NCI-H1417 (cell line): ENCODE measurements around the gene RUNX1.

Source experiments
- DNase-seq, 3 experiments: peaks; one replicate each; lab custom pipeline; 2025; lab: John Stamatoyannopoulos, UW

RUNX1 gene

GRCh38 chr21:34880401-34880800, 168.7 kb downstream of the RUNX1 start:
- peak in 1 of 3 experiments; percentile 35 for DNase-seq

- peak in 1 of 3 experiments; percentile 95 for DNase-seq
These were observed 170.2 kb downstream of the RUNX1 start for GRCh38 chr21:34878940-34879339.

GRCh38 chr21:34878501-34878900, 170.6 kb downstream of the RUNX1 start:
- peak; percentile 51 to 95 (median 78) for DNase-seq

GRCh38 chr21:34877485-34878128, 171.5 kb downstream of the RUNX1 start:
- DNase-seq: no peak

GRCh38 chr21:34875830-34876229, 173.3 kb downstream of the RUNX1 start:
- no peak for DNase-seq

- DNase-seq: no peak
These were observed 174.2 kb downstream of the RUNX1 start for GRCh38 chr21:34874684-34875513.

- no peak for DNase-seq
These were observed 177.8 kb downstream of the RUNX1 start for GRCh38 chr21:34871026-34871908.

GRCh38 chr21:34870246-34870645, 178.9 kb downstream of the RUNX1 start:
- DNase-seq: no peak

GRCh38 chr21:34869545-34869944, 179.6 kb downstream of the RUNX1 start:
- DNase-seq: no peak

GRCh38 chr21:34867785-34868184, 181.3 kb downstream of the RUNX1 start:
- DNase-seq: no peak

GRCh38 chr21:34865400-34866241, 183.5 kb downstream of the RUNX1 start:
- DNase-seq: no peak

GRCh38 chr21:34864370-34865149, 184.5 kb downstream of the RUNX1 start:
- no peak for DNase-seq

- no peak for DNase-seq
These were observed 186.2 kb downstream of the RUNX1 start for GRCh38 chr21:34862951-34863350.

GRCh38 chr21:34861258-34861657, 187.8 kb downstream of the RUNX1 start:
- DNase-seq: no peak

- no peak for DNase-seq
These were observed 189.0 kb downstream of the RUNX1 start for GRCh38 chr21:34859976-34860653.

- no peak for DNase-seq
These were observed 190.5 kb downstream of the RUNX1 start for GRCh38 chr21:34858559-34858958.

- no peak for DNase-seq
These were observed 191.2 kb downstream of the RUNX1 start for GRCh38 chr21:34857874-34858273.

- DNase-seq: no peak
These were observed 191.9 kb downstream of the RUNX1 start for GRCh38 chr21:34857122-34857713.

- no peak for DNase-seq
These were observed 196.7 kb downstream of the RUNX1 start for GRCh38 chr21:34852448-34852847.
